NCI-H2081 (cell line): ENCODE results near the gene DRD5.

ENCODE experiments used
- DNase-seq, 2 experiments: peaks; one replicate each; lab custom pipeline; 2025; lab: John Stamatoyannopoulos, UW

DRD5 gene

DNA sequence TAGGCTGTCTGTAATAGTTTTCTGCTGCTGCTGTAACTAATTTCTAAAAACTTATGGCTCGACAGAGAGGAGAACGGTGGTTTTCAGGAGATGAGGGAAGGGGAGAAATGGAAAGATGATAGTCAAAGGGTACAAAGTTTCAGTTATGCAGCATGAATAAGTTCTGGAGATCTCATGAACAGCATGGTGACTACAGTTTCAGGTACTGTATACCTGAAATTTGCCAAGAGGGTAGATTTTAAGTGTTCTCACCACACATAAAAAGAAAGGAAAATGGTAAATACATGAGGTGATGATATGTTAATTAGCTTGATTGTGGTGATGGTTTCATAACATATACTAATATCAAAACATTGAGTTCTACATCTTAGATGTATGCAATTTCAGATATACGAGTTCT lies 34.9 kb downstream of the DRD5 start:
- no peak for DNase-seq

DNA sequence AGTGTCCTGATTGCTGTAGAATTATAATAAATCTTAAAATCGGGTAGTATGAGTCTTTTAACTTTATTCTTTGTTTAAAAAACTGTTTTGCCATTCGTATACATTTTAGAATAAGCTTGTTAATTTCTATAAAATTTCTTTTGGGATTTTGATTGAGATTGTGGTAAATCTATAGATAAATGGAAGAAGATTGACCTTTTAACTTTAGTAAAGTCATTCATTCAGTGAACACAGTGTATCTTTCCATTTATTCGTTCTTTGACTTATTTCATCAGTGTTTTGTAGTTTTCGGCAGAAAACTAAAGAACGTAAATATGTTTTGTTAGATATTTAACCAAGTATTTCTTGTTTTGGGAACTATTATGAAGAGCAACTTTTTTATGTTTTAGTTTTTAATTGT lies 38.9 kb downstream of the DRD5 start:
- no peak for DNase-seq

DNA sequence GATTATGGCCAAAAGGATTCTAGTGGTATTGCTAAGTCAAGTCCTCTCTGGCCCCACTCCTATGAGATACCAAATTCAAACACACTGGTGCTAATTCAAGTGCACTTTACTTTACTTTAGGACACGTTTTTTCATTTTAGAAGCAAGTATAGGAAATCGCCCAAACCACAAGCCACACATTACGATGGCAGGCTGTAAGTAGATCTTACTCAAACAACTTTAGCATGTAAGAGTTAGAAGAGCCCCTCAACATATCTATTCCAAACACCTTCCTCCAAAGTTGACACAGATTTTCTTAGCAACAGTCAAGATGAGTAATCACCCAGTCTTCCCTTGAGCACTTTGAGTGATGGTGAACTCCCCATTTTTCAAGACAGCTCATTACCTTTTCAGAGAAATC lies 43.6 kb downstream of the DRD5 start:
- DNase-seq = no peak

DNA sequence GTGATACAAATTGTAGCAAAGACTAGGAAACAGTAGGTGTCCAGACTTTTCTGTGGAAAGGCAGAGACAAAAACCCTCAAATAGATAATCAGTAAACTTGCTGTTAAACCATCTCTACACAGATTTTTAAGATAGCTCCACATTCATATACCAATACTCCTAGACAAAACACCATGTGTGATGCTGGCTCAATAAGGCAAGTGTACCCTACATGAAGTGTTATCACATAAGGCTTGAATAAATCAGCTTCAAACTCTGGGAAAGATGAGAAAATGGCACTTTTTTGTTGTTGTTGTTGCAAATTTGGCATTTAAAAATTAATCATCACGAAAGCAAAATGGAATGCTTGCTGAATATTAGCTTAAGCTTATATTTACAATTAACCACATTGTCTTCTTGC lies 45.1 kb downstream of the DRD5 start:
- no peak for DNase-seq

DNA sequence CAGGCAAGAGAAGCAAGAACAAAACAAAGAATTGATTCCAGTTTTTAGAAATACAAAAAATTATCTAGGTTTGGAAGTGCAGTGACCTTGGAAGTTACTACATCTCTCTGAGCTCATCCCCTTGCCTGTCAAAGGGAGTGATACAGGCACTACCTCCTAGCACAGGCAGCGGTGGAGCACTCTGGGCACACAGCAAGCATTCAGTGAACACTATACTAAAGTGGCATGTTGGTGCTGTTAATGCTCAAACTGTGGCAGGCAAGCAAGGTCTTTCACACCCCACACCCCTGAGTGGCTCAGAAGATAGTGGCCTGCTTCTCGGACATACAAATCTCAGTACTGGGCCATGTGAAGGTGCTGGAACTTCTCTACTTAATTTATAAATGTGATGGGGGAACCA lies 51.2 kb downstream of the DRD5 start:
- no peak for DNase-seq

DNA sequence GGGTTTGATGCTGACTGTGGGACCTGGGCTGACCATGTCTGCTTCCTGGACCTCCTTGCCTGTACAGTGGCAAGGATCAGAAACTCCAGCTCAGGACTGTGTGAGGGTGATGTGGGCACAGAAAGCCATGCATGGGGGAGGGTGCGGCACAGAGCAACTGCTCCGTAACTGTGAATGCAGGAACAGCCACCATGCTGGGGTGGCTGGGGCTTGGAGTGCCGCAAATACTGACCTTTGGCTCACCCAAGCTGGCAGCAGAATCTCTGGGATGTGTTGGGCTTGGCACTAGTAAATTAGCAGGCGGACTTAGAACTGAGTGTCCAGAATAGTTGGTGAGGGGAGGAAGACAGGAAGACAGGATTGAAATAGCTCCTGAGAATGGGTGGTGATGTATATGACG lies 52.0 kb downstream of the DRD5 start:
- DNase-seq = no peak
